OCI-LY3 (cell line): Measurements from ENCODE around the gene IRAG1.
A peak's percentile ranks its signal among the peaks of the same experiment; 100 is the strongest.

Source experiments
- H2AFZ ChIP-seq: fragments of 200-600, 300-600 bp; shearing (Covaris generic); 2 replicates; pipeline ENCODE4 v1.6.0; 2014; ENCODE audit warnings: antibody characterized with exemption, low read depth, low read length
- H3K27ac ChIP-seq: fragments of 200-600, 300-600 bp; sonication (generic); 2 replicates; pipeline ENCODE4 v1.5.1; 2014; ENCODE audit warnings: mild to moderate bottlenecking, low read length, moderate library complexity, mixed read lengths
- H3K27me3 ChIP-seq: fragments of 200-600, 300-600 bp; sonication (generic); 2 replicates; pipeline ENCODE4 v1.6.1; 2014; ENCODE audit warnings: low read depth, low read length, mixed read lengths
- H3K36me3 ChIP-seq: fragments of 200-600, 300-600 bp; sonication (generic); replicated peaks from 2 replicates; pipeline ENCODE3; 2014; ENCODE audit warnings: low read depth, low read length, mixed read lengths
- H3K4me1 ChIP-seq: fragments of 300-600, 200-600 bp; sonication (generic); 2 replicates; pipeline ENCODE4 v1.6.1; 2014; ENCODE audit warnings: low read length, mixed read lengths
- H3K4me2 ChIP-seq: fragments of 200-600, 300-600 bp; sonication (generic); 2 replicates; pipeline ENCODE4 v1.6.1; 2014; ENCODE audit warnings: low read length, mixed read lengths
- H3K4me3 ChIP-seq: fragments of 300-600, 200-600 bp; sonication (generic); 2 replicates; pipeline ENCODE4 v1.5.1; 2014; ENCODE audit warnings: antibody characterized with exemption, mild to moderate bottlenecking, low read length, moderate library complexity
- H3K79me2 ChIP-seq: fragments of 300-600, 200-600 bp; shearing (Covaris generic); 2 replicates; pipeline ENCODE4 v1.6.1; 2014; ENCODE audit warnings: mild to moderate bottlenecking, low read length, mixed read lengths
- H3K9ac ChIP-seq: fragments of 300-600, 200-600 bp; shearing (Covaris generic); 2 replicates; pipeline ENCODE4 v1.6.0; 2014; ENCODE audit warnings: mild to moderate bottlenecking, low read length, moderate library complexity
- H3K9me3 ChIP-seq: fragments of 200-600, 300-600 bp; shearing (Covaris generic); 2 replicates; pipeline ENCODE4 v1.6.1; 2014; ENCODE audit warnings: low read length, mixed read lengths; ENCODE audit not compliant: insufficient read depth
- H4K20me1 ChIP-seq: fragments of 200-600, 300-600 bp; sonication (generic); 2 replicates; pipeline ENCODE4 v1.6.1; 2016; ENCODE audit warnings: low read length, mixed read lengths; ENCODE audit not compliant: insufficient read depth
- CTCF ChIP-seq: fragments of 200-600, 300-600 bp; sonication (generic); IDR thresholded peaks from 2 replicates; pipeline ENCODE4 v1.5.1; 2014; ENCODE audit warnings: antibody characterized with exemption, low read length, low read depth
- EZH2phosphoT487 ChIP-seq: fragments of 200-600 bp; shearing (Covaris generic); IDR thresholded peaks from 2 replicates; pipeline ENCODE4 v1.6.1; 2018; ENCODE audit warnings: antibody characterized with exemption, mixed run types, low read depth

The IRAG1 gene

GRCh38 chr11:10693509-10694081 is at the start of gene IRAG1:
TSS of gene IRAG1 (minus strand) at chr11:10693755. CDS start at chr11:10693602, 153 bp downstream.
- Histone ChIP-seq H3K4me2 (no peak within 1 kb of the TSS), H3K9me3 (no peaks in the 10 kb centered on the region), H3K27ac (no peak within 1 kb of the TSS), H2AFZ (no peak within 1 kb of the TSS), H3K79me2 (no peaks in the 10 kb centered on the region), H3K4me3 (no peak within 1 kb of the TSS), H3K4me1 (no peaks in the 10 kb centered on the region), H4K20me1 (no peaks in the 10 kb centered on the region), H3K36me3 (no peaks in the 10 kb centered on the region), H3K27me3 (peaks cover 5% of the 10 kb centered on the region; the same call in 1 of the 2 replicates), H3K9ac (no peak within 1 kb of the TSS)
- TF ChIP-seq EZH2phosphoT487, result no peak

GRCh38 chr11:10742460-10743208 is 49.1 kb upstream of the IRAG1 start:
- no peaks in the 10 kb centered on the region for H3K36me3 ChIP-seq
- no peak overlapping the region for H3K9ac ChIP-seq
- no peaks in the 10 kb centered on the region for H3K4me1 ChIP-seq
- no peaks in the 10 kb centered on the region for H4K20me1 ChIP-seq
- H3K9me3 ChIP-seq, result no peaks in the 10 kb centered on the region
- H3K4me3 ChIP-seq, result no peak overlapping the region
- TF ChIP-seq EZH2phosphoT487 (no peak), CTCF (no peak)
- no peak overlapping the region for H3K27ac ChIP-seq
- no peaks in the 10 kb centered on the region for H3K27me3 ChIP-seq
- no peak overlapping the region for H3K4me2 ChIP-seq
- H3K79me2 ChIP-seq, result no peaks in the 10 kb centered on the region
- H2AFZ ChIP-seq, result no peak overlapping the region

GRCh38 chr11:10735481-10736475 is 42.2 kb upstream of the IRAG1 start:
- no peaks in the 10 kb centered on the region for H3K79me2 ChIP-seq
- no peak overlapping the region for H3K27ac ChIP-seq
- H3K9me3 ChIP-seq, result no peaks in the 10 kb centered on the region
- H3K27me3 ChIP-seq, result no peaks in the 10 kb centered on the region
- H3K36me3 ChIP-seq, result no peaks in the 10 kb centered on the region
- H3K4me3 ChIP-seq, result peak overlapping the region; percentile 75
- peak overlapping the region; percentile 53 for H3K9ac ChIP-seq
- TF ChIP-seq EZH2phosphoT487 (no peak), CTCF (peak; percentile 96)
- peak overlapping the region; percentile 86 for H3K4me2 ChIP-seq
- H4K20me1 ChIP-seq, result no peaks in the 10 kb centered on the region
- peaks cover 5% of the 10 kb centered on the region; the same call in 1 of the 2 replicates for H3K4me1 ChIP-seq
- peak overlapping the region; percentile 74 for H2AFZ ChIP-seq

- Histone ChIP-seq H3K4me3 (no peak overlapping the region), H3K4me1 (peaks cover 6% of the 10 kb centered on the region), H3K27me3 (peaks cover 11% of the 10 kb centered on the region), H3K9me3 (no peaks in the 10 kb centered on the region), H3K9ac (no peak overlapping the region), H3K36me3 (no peaks in the 10 kb centered on the region), H3K4me2 (no peak overlapping the region), H3K27ac (no peak overlapping the region), H4K20me1 (no peaks in the 10 kb centered on the region), H2AFZ (no peak overlapping the region), H3K79me2 (no peaks in the 10 kb centered on the region)
- TF ChIP-seq EZH2phosphoT487 (no peak), CTCF (no peak)
Measured at GRCh38 chr11:10731064-10731680, 37.6 kb upstream of the IRAG1 start.
